GM12873 (cell line): ENCODE results near the gene TGFBR3.

Experiments used
- TF ChIP-seq, protein P1 (sequence below): IDR thresholded peaks from 2 replicates; pipeline ENCODE4 v1.5.1; 2012; ENCODE audit warnings: low read depth, mild to moderate bottlenecking, moderate library complexity, low read length, control low read depth; ENCODE audit not compliant: insufficient read depth; ENCODE audit errors: missing control alignments

The TGFBR3 gene

DNA sequence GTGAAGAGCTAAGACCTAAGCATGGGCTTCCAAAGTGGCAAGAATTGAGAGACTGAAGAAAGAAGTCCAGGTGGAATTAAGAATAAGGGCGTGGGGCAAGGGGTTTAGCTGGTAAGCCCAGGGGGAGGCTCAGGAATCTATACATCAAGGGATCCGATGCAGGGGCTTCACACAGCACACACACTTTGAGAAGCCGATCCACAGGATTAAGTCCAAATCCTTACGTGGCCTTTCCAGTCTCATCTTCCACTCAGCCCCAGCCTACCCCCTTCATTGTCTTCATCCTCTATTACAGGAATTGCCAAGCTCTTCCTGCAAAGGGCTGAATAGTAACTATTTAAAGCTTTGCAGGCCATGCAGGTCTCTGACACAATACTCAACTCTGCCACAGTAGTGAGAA is 101.3 kb downstream of the TGFBR3 start:
- TF ChIP-seq, protein P1, sequence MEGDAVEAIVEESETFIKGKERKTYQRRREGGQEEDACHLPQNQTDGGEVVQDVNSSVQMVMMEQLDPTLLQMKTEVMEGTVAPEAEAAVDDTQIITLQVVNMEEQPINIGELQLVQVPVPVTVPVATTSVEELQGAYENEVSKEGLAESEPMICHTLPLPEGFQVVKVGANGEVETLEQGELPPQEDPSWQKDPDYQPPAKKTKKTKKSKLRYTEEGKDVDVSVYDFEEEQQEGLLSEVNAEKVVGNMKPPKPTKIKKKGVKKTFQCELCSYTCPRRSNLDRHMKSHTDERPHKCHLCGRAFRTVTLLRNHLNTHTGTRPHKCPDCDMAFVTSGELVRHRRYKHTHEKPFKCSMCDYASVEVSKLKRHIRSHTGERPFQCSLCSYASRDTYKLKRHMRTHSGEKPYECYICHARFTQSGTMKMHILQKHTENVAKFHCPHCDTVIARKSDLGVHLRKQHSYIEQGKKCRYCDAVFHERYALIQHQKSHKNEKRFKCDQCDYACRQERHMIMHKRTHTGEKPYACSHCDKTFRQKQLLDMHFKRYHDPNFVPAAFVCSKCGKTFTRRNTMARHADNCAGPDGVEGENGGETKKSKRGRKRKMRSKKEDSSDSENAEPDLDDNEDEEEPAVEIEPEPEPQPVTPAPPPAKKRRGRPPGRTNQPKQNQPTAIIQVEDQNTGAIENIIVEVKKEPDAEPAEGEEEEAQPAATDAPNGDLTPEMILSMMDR = no peak

DNA sequence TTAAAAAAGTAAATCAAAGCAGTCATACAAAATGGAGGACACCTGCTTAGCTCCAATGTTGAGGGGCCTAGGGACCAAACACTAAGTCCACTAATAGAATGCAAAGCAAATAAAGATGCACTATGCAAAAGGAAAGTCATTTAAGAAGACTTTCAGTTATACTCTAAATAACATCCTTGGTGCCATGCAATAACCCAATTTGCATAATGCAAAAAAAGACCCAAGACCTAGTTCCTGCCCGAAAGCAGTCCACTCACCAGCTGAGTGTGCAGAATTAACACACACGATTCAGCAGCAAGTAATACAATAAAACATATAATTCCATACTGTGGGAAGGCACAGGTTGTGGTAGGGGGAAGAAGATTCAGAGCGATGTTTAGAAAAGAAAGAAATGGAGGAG is 101.8 kb downstream of the TGFBR3 start:
- TF ChIP-seq, protein P1 = no peak

DNA sequence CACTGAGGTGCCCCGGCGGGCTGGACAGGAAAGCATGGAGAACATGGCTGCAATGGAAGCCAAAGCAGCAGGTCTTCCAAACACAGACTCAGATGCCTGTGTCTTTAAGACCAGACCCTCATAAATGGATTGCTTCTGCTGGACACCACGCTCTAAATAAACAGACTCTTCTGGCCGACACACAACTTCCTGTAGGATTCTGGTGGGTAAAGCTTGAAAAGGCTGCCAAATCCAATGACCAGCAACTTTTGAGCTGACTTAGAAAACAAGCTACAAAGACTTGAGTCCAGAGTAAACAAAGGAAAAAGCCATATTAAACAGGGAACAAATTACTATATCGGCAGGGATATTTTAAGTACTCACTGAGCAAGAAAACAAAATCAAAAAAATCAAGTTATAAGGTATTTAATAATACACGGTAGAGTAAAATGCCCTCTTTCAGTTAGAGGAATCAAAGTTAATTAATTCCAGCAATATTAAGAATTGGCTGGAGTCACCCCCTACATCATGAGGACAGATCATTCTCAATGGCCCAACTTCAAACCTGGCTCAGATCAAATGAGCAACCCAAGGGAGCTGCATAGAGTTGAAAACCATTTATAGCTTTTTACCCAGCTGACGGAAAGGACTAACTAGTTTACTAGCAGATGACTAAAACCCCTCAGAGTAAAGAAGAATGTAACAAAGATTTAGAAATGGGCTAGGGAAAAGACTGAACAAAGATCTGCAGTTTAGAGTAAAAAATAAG is 102.4 kb downstream of the TGFBR3 start:
- TF ChIP-seq, protein P1 = no peak

DNA sequence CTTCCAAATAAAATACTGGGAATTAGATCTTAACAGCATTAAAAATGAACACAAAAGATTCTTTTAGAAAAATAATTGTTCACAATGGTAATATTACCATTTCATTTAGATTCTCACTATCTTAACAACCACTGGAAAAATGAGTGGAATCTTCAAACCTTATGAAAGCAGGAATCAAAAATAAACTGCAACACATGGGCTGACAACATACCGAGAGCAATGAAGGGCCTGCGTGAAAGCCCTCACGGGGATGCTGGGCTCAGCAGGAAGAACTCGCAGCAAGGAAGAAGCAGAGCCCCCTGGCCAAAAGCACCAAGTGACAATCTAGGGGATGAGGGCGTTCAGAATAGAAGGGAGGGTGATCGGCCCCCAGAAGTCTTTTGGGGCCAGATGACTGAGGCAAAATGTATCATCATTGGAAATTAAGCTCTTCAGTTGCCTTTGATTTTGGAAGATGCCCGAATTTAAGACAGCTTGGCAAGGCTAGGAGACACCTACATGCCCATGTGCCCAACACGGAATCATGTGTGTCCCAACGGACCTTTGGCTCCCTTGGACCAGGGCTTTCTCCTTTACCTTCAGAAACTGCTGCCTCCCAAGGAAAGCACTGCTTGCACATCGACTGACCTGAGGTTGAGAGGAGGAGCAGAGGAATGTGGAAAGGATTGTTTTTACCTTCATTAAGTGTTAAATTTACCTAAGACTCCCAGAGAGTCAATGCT is 103.9 kb downstream of the TGFBR3 start:
- TF ChIP-seq, protein P1 = no peak

DNA sequence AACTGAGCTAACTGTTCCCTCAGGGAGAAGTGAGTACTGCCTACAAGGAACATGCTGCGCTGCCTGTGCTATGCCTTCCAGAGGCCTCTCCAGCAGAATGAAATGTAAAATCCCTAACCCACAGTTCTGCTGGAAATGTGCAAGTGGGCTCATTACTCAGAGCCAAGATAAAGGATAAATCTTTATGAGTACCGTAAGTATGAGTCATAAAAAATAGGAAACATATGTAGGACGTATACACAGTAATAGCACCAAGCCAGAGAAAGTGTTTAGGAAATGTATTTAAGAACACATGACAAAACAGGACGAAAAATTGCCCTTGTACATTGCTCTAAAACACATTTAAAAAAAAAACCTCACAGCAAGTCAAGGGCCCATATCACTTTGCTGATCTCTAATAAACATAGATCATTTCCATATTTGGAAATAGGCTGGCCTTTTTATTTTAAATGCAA is 104.6 kb downstream of the TGFBR3 start:
- TF ChIP-seq, protein P1 = no peak

DNA sequence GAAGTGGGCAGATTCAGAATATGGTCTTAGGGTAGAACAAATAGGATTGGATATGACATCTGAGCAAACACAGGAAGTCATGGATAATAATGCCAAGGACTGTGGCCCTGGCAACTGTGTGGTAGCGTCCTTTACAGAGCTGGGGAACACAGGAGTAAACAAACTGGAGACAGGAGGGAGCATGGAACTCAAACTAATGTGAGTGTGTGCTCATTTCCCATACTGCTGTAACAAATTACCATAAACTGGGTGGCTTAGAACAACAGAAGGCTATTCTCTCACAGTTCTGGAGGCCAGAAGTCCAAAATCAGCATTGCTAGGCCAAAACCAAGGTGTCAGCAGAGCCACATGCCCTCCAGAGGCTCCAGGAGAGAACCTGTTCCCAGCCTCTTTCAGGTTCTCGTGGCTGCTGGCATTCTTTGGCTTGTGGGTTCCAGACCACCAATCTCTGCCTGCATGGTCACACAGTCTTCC is 106.4 kb downstream of the TGFBR3 start:
- TF ChIP-seq, protein P1 = no peak

DNA sequence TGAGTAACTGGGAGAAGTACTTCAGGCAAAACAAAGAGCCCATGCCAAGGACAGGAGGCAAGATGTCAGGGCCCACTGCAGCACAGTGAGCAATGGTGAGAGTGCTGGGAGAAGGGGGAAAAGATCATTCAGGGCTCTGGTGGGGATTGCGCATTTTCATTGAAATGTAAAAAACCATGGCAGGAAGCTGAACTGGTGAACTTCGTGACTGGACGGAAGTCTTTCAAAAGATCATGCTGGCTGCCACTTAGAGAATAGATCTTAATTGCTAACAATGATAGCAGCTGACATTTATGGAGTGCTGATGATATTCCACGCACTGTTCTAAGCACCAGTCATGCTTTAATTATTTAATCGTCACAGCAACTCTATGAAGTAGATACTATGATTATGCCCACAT is 107.0 kb downstream of the TGFBR3 start:
- TF ChIP-seq, protein P1 = no peak
